22Rv1 (cell line): ENCODE measurements around the gene EXD3.

ENCODE experiments used
- ZFX ChIP-seq: fragments of 450-650 bp; IDR thresholded peaks from 2 replicates; pipeline ENCODE4 v1.6.1; 2017; ENCODE audit warnings: antibody characterized with exemption, borderline replicate concordance
- TF ChIP-seq, protein P1 (sequence below): fragments of 450-650 bp; IDR thresholded peaks from 2 replicates; pipeline ENCODE4 v1.5.1; 2017; ENCODE audit warnings: mild to moderate bottlenecking

- TF ChIP-seq, protein P1, sequence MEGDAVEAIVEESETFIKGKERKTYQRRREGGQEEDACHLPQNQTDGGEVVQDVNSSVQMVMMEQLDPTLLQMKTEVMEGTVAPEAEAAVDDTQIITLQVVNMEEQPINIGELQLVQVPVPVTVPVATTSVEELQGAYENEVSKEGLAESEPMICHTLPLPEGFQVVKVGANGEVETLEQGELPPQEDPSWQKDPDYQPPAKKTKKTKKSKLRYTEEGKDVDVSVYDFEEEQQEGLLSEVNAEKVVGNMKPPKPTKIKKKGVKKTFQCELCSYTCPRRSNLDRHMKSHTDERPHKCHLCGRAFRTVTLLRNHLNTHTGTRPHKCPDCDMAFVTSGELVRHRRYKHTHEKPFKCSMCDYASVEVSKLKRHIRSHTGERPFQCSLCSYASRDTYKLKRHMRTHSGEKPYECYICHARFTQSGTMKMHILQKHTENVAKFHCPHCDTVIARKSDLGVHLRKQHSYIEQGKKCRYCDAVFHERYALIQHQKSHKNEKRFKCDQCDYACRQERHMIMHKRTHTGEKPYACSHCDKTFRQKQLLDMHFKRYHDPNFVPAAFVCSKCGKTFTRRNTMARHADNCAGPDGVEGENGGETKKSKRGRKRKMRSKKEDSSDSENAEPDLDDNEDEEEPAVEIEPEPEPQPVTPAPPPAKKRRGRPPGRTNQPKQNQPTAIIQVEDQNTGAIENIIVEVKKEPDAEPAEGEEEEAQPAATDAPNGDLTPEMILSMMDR, result no peak
- TF ChIP-seq ZFX, result no peak
Observed at GRCh38 chr9:137417161-137418021, 5.6 kb downstream of the EXD3 start.
